H1 (cell line): ENCODE results near the gene SLC26A11. TPM values are rescaled to one million over a fixed set of nuclear protein-coding genes. Genes with fewer than 3 reads are reported as not detected.
"Not testable (repeated sequence)": the region's sequence is repeated elsewhere in the genome, so short reads cannot be mapped to it uniquely, and the experiment has no call there.

Experiments used
- CTCF ChIA-PET: fragments of 300-600 bp; sonication (Branson Sonifier 250); formaldehyde crosslinking; loops from one replicate; lab custom pipeline; 2021; ENCODE audit not compliant: partially characterized antibody; lab: Charles Lee
- POLR2A ChIA-PET: fragments of 300-600 bp; sonication (Branson Sonifier 250); formaldehyde crosslinking; loops from one replicate; lab custom pipeline; 2021; ENCODE audit warnings: inconsistent platforms; ENCODE audit not compliant: partially characterized antibody; lab: Charles Lee
- DNase-seq, 2 experiments: peaks; one replicate each; pipeline versions ENCODE4 v3.0.0 to v3.0.0-alpha.2; 2010 to 2022; ENCODE audit warnings: low spot score in 2 of 2, low read depth in 1 of 2, mixed read lengths in 1 of 2
- FAIRE-seq: peaks from 2 replicates; lab custom pipeline; 2011; peaks lifted over from hg19 to GRCh38; lab: Jason Lieb, UNC
- H2AFZ ChIP-seq: 2 replicates; pipeline ENCODE4 v1.8.1; 2012; ENCODE audit warnings: low read length, inconsistent platforms
- H2AK5ac ChIP-seq: 2 replicates; pipeline ENCODE4 v1.6.1; 2013; ENCODE audit warnings: low read depth, low read length
- H2BK120ac ChIP-seq: replicated peaks from 2 replicates; pipeline ENCODE3; 2013; ENCODE audit warnings: low read depth, low read length, inconsistent platforms
- H2BK12ac ChIP-seq: 2 replicates; pipeline ENCODE4 v1.6.1; 2013; ENCODE audit warnings: low read depth, low read length
- H2BK15ac ChIP-seq: 2 replicates; pipeline ENCODE4 v1.6.1; 2013; ENCODE audit warnings: low read length
- H2BK20ac ChIP-seq: 2 replicates; pipeline ENCODE4 v1.6.1; 2013; ENCODE audit warnings: low read length
- H2BK5ac ChIP-seq: 2 replicates; pipeline ENCODE4 v1.6.1; 2013; ENCODE audit warnings: low read depth, low read length
- H3K14ac ChIP-seq: 2 replicates; pipeline ENCODE4 v1.6.1; 2013; ENCODE audit warnings: inconsistent platforms; ENCODE audit not compliant: insufficient read length
- H3K18ac ChIP-seq: 2 replicates; pipeline ENCODE4 v1.6.1; 2013; ENCODE audit warnings: low read length; ENCODE audit errors: extremely low read depth
- H3K23ac ChIP-seq: 2 replicates; pipeline ENCODE4 v1.6.1; 2013; ENCODE audit warnings: inconsistent platforms; ENCODE audit not compliant: insufficient read length
- H3K23me2 ChIP-seq: 2 replicates; pipeline ENCODE4 v1.6.1; 2013; ENCODE audit warnings: low read depth, low read length
- H3K27ac ChIP-seq: 2 replicates; pipeline ENCODE4 v1.6.1; 2011; ENCODE audit warnings: low read depth, low read length, inconsistent platforms
- H3K27me3 ChIP-seq, 4 experiments: replicated peaks in 1 of 4; 1 replicate in 1 of 4; 2 replicates in 3 of 4; pipeline versions ENCODE4 v1.6.1 to v1.8.1; 2011 to 2013; ENCODE audit warnings: low read length in 3 of 4, mild to moderate bottlenecking in 3 of 4, inconsistent platforms in 2 of 4, mixed read lengths in 2 of 4, moderate library complexity in 1 of 4; ENCODE audit not compliant: control insufficient read depth in 3 of 4, insufficient read depth in 3 of 4; ENCODE audit errors: extremely low read depth in 1 of 4
- H3K36me3 ChIP-seq, 4 experiments: 2 replicates each; pipeline versions ENCODE4 v1.6.1 to v1.8.1; 2011 to 2013; ENCODE audit warnings: mild to moderate bottlenecking in 4 of 4, low read length in 3 of 4, moderate library complexity in 2 of 4, control low read depth in 1 of 4, inconsistent platforms in 1 of 4; ENCODE audit not compliant: insufficient read depth in 4 of 4, control insufficient read depth in 2 of 4
- H3K4ac ChIP-seq: replicated peaks from 2 replicates; pipeline ENCODE3; 2013; ENCODE audit warnings: low read length, low read depth, mixed read lengths, inconsistent platforms; ENCODE audit not compliant: insufficient read length
- H3K4me1 ChIP-seq, 4 experiments: replicated peaks in 1 of 4; 1 replicate in 1 of 4; 2 replicates in 3 of 4; pipeline versions ENCODE4 v1.6.1 to v1.8.1; 2011 to 2013; ENCODE audit warnings: low read length in 3 of 4, inconsistent platforms in 2 of 4, mixed read lengths in 1 of 4; ENCODE audit not compliant: insufficient read depth in 4 of 4, control insufficient read depth in 3 of 4
- H3K4me2 ChIP-seq, 2 experiments: 2 replicates each; pipeline versions ENCODE4 v1.6.1 to v1.8.1; 2011 to 2013; ENCODE audit warnings: low read depth in 2 of 2, low read length in 2 of 2, control low read depth in 1 of 2, inconsistent platforms in 1 of 2, mild to moderate bottlenecking in 1 of 2; ENCODE audit not compliant: insufficient read depth in 1 of 2
- H3K4me3 ChIP-seq, 4 experiments: fragments of 200-600, 300-600 bp in 1 of 4; sonication (generic), shearing (Covaris generic), sonication (Bioruptor Twin) in 1 of 4; 2 replicates each; pipeline versions ENCODE4 v1.5.1 to v1.8.1; 2011 to 2016; ENCODE audit warnings: low read length in 4 of 4, low read depth in 3 of 4, control low read depth in 2 of 4, inconsistent platforms in 2 of 4, mild to moderate bottlenecking in 2 of 4, mixed read lengths in 1 of 4, moderate library complexity in 1 of 4; ENCODE audit not compliant: insufficient read depth in 2 of 4; ENCODE audit errors: extremely low read depth in 1 of 4
- H3K56ac ChIP-seq: replicated peaks from 2 replicates; pipeline ENCODE3; 2013; ENCODE audit warnings: low read depth, mild to moderate bottlenecking, mixed read lengths, low read length, inconsistent platforms; ENCODE audit not compliant: insufficient read length
- H3K79me1 ChIP-seq: 2 replicates; pipeline ENCODE4 v1.6.1; 2013; ENCODE audit warnings: low read depth, low read length, control low read depth
- H3K79me2 ChIP-seq, 2 experiments: 2 replicates each; pipeline versions ENCODE4 v1.6.1 to v1.8.1; 2012 to 2013; ENCODE audit warnings: low read length in 2 of 2, mild to moderate bottlenecking in 2 of 2, inconsistent platforms in 1 of 2; ENCODE audit not compliant: insufficient read depth in 2 of 2, control insufficient read depth in 1 of 2
- H3K9ac ChIP-seq, 4 experiments: replicated peaks in 1 of 4; 1 replicate in 1 of 4; 2 replicates in 3 of 4; pipeline versions ENCODE4 v1.6.1 to v1.8.1; 2011 to 2013; ENCODE audit warnings: low read depth in 3 of 4, low read length in 3 of 4, control low read depth in 2 of 4, mild to moderate bottlenecking in 2 of 4, moderate library complexity in 2 of 4, inconsistent platforms in 1 of 4; ENCODE audit errors: extremely low read depth in 1 of 4
- H3K9me3 ChIP-seq, 2 experiments: 2 replicates each; pipeline versions ENCODE4 v1.6.1 to v1.8.1; 2012 to 2013; ENCODE audit warnings: mild to moderate bottlenecking in 2 of 2, moderate library complexity in 2 of 2, control low read depth in 1 of 2, inconsistent platforms in 1 of 2, low read depth in 1 of 2, low read length in 1 of 2, mixed read lengths in 1 of 2; ENCODE audit not compliant: insufficient read depth in 2 of 2
- H4K20me1 ChIP-seq, 2 experiments: replicated peaks in 1 of 2; 2 replicates each; pipeline versions ENCODE3 to v1.8.1; 2011 to 2013; ENCODE audit warnings: inconsistent platforms in 2 of 2, low read length in 2 of 2, mild to moderate bottlenecking in 1 of 2; ENCODE audit not compliant: insufficient read depth in 2 of 2, control insufficient read depth in 1 of 2
- H4K5ac ChIP-seq: 2 replicates; pipeline ENCODE4 v1.6.1; 2013; ENCODE audit warnings: low read length, low read depth, mixed read lengths, inconsistent platforms; ENCODE audit not compliant: insufficient read length
- H4K8ac ChIP-seq: 2 replicates; pipeline ENCODE4 v1.8.0; 2013; ENCODE audit warnings: mild to moderate bottlenecking, moderate library complexity, low read length, inconsistent platforms; ENCODE audit not compliant: insufficient read depth; ENCODE audit errors: extremely low read depth
- H4K91ac ChIP-seq: replicated peaks from 2 replicates; pipeline ENCODE3; 2013; ENCODE audit warnings: low read length, mixed read lengths, inconsistent platforms; ENCODE audit not compliant: insufficient read length
- WGBS, 2 experiments: shearing (Covaris generic) in 1 of 2; methylation state at CpG; one replicate each; pipeline versions ENCODE4 v1.1.6 to v1.1.7; 2013 to 2015; ENCODE audit warnings: low lambda C conversion rate in 2 of 2, mixed read lengths in 2 of 2, inconsistent platforms in 1 of 2, low coverage in 1 of 2, missing lambda C conversion rate in 1 of 2; ENCODE audit not compliant: insufficient replicate concordance in 2 of 2, insufficient coverage in 1 of 2, insufficient read length in 1 of 2; ENCODE audit errors: extremely low coverage in 1 of 2, missing lambda C conversion rate in 1 of 2; 5-methylcytosine and 5-hydroxymethylcytosine counted together
- polyA plus RNA-seq, 7 experiments: library from polyadenylated mRNA; depleted of rRNA in 3 of 7; stranded (reverse) in 5 of 7; unstranded in 2 of 7; fragments of >200 nt in 5 of 7; fragments of 200-250 nt in 2 of 7; gene quantifications; 1 replicate in 5 of 7; 2 replicates in 1 of 7; 4 replicates in 1 of 7; pipeline versions ENCODE4 v1.2.1 to v1.2.3, GENCODE V29; 2011 to 2013; ENCODE audit warnings: missing spikeins in 2 of 7, mixed read lengths in 2 of 7
- total RNA-seq: library from RNA; stranded (reverse); fragmentation: NEBNext Ultra II Directional; extraction: Animal tissue kit (Norgen Biotek cat#: 25700); gene quantifications from 2 replicates; pipeline ENCODE4 v1.2.1, GENCODE V29; 2021

Gene SLC26A11
- total and polyA plus RNA-seq, 2 of the 8 experiments (the other 6 are each of a cell fraction or from before 2014, with no cell fraction given) = 15.5 to 25.9 TPM

DNA sequence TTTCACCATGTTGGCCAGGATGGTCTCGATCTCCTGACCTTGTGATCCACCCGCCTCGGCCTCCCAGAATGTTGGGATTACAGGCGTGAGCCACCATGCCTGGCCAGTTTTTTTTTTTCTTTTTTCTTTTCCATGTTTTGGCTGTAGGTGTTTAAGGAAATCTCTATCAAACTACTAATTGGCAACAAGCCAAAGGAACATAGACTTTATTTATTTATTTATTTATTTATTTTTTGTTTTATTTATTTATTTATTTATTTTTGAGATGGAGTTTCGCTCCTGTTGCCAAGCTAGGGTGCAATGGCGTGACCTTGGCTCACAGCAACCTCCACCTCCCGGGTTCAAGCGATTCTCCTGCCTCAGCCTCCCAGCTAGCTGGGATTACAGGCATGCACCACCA lies 55.6 kb downstream of the SLC26A11 start:
- H3K14ac ChIP-seq, H3K4me3 ChIP-seq, H4K91ac ChIP-seq, H2BK12ac ChIP-seq, FAIRE-seq, H3K9me3 ChIP-seq, H3K4me1 ChIP-seq, H2BK15ac ChIP-seq, H3K23me2 ChIP-seq, H3K36me3 ChIP-seq, H3K79me2 ChIP-seq, H3K18ac ChIP-seq, H4K8ac ChIP-seq, DNase-seq, H2AK5ac ChIP-seq, H3K27me3 ChIP-seq, H3K56ac ChIP-seq, CTCF ChIA-PET, H2BK120ac ChIP-seq, H3K27ac ChIP-seq, H2AFZ ChIP-seq, H4K5ac ChIP-seq, H2BK20ac ChIP-seq, H3K9ac ChIP-seq, H3K23ac ChIP-seq, H3K4ac ChIP-seq, H3K4me2 ChIP-seq, H2BK5ac ChIP-seq, H3K79me1 ChIP-seq: not testable (repeated sequence)
- POLR2A ChIA-PET = interaction anchor here (0.8 to 7.5 kb wide), 2 partner anchors 11 to 13 kb away, joined by 3 to 63 read pairs; partner anchors contain the start of gene RNF213
- H4K20me1 ChIP-seq = peaks cover 0 to 12% of the 10 kb centered on the region in 2 experiments
- WGBS, 2 experiments = 95% methylated on average over 8 of the region's 8 CpGs; no CpG with 5 or more reads in 1 of the 2 experiments
